Neural progenitor cell (in vitro differentiated cells): Measurements from ENCODE around the gene ARHGAP42. TPM values are rescaled to one million over a fixed set of nuclear protein-coding genes. Genes with fewer than 3 reads are reported as not detected.

ENCODE experiments used
- small RNA-seq: library from RNA; depleted of rRNA; stranded (forward); fragments of <200 nt; gene quantifications from one replicate; pipeline ENCODE3, GENCODE V24; 2015
- total RNA-seq: library from RNA; depleted of rRNA; stranded (reverse); fragments of >200 nt; gene quantifications from 2 replicates; pipeline ENCODE4 v1.2.3, GENCODE V29; 2015; ENCODE audit warnings: low replicate concordance

Gene ARHGAP42
- total RNA-seq, 1 donor from 2014 or later: 31.0 TPM

Small RNA genes within 50 kb of the gene (small RNA-seq; reads per million reads assigned to genes)
- gene RN7SL222P: not detected
